Neural cell (in vitro differentiated cells): Measurements from ENCODE around the gene SMAD2.

Experiments used
- CTCF ChIP-seq: fragments of 450-650 bp; IDR thresholded peaks from 2 replicates; pipeline ENCODE4 v1.5.1; 2014; ENCODE audit warnings: antibody characterized with exemption, mild to moderate bottlenecking, moderate library complexity; ENCODE audit not compliant: poor library complexity, severe bottlenecking
- EP300 ChIP-seq: fragments of 450-650 bp; conservative IDR thresholded peaks from 2 replicates; pipeline ENCODE4 v1.6.1; 2014; ENCODE audit warnings: antibody characterized with exemption, mild to moderate bottlenecking, moderate library complexity; ENCODE audit not compliant: poor library complexity, severe bottlenecking
- EZH2 ChIP-seq: fragments of 200-600, 300-800 bp; shearing (Covaris generic), sonication (generic); IDR thresholded peaks from 2 replicates; pipeline ENCODE4 v1.6.1; 2014; ENCODE audit warnings: antibody characterized with exemption, low read length, borderline replicate concordance, mild to moderate bottlenecking; ENCODE audit not compliant: insufficient read depth, poor library complexity, severe bottlenecking
- MXI1 ChIP-seq: fragments of 450-650 bp; conservative IDR thresholded peaks from 2 replicates; pipeline ENCODE4 v1.6.1; 2014; ENCODE audit warnings: antibody characterized with exemption, mild to moderate bottlenecking; ENCODE audit not compliant: poor library complexity, severe bottlenecking
- POLR2AphosphoS5 ChIP-seq: IDR thresholded peaks from 2 replicates; pipeline ENCODE4 v1.6.1; 2012
- RAD21 ChIP-seq: fragments of 450-650 bp; conservative IDR thresholded peaks from 2 replicates; pipeline ENCODE4 v1.6.1; 2014; ENCODE audit warnings: antibody characterized with exemption, mild to moderate bottlenecking, moderate library complexity
- REST ChIP-seq: IDR thresholded peaks from 2 replicates; pipeline ENCODE4 v1.6.1; 2012; ENCODE audit warnings: borderline replicate concordance
- SMC3 ChIP-seq: fragments of 450-650 bp; conservative IDR thresholded peaks from 2 replicates; pipeline ENCODE4 v1.6.1; 2014; ENCODE audit warnings: antibody characterized with exemption, mild to moderate bottlenecking, moderate library complexity; ENCODE audit not compliant: poor library complexity
- TAF1 ChIP-seq: IDR thresholded peaks from 2 replicates; pipeline ENCODE4 v1.6.1; 2012; ENCODE audit warnings: low read depth

GRCh38 chr18:47919916-47920315, 10.5 kb downstream of the SMAD2 start:
- no peak for TF ChIP-seq CTCF
- TF ChIP-seq REST = no peak
- no peak for TF ChIP-seq TAF1
- TF ChIP-seq RAD21 = no peak
- no peak for TF ChIP-seq EZH2
- TF ChIP-seq MXI1 = no peak
- TF ChIP-seq SMC3 = no peak
- TF ChIP-seq EP300 = no peak
- no peak for TF ChIP-seq POLR2AphosphoS5
